GM12878 (cell line): ENCODE measurements around the gene ZNF689. TPM values are rescaled to one million over a fixed set of nuclear protein-coding genes. Genes with fewer than 3 reads are reported as not detected.

Source experiments
- ESRRA ChIP-seq: IDR thresholded peaks from 2 replicates; pipeline ENCODE4 v1.6.1; 2012; ENCODE audit warnings: mild to moderate bottlenecking, low read length, improper control_type of control experiment
- HDGF ChIP-seq: fragments of 450-650 bp; IDR thresholded peaks from 2 replicates; pipeline ENCODE4 v1.6.1; 2016; ENCODE audit warnings: antibody characterized with exemption
- MTA2 ChIP-seq: fragments of 450-650 bp; IDR thresholded peaks from 2 replicates; pipeline ENCODE4 v1.6.1; 2016; ENCODE audit warnings: low read depth, mild to moderate bottlenecking, moderate library complexity
- RAD51 ChIP-seq: fragments of 450-650 bp; IDR thresholded peaks from 2 replicates; pipeline ENCODE4 v1.6.1; 2016; ENCODE audit warnings: moderate library complexity, mild to moderate bottlenecking, inconsistent platforms
- ZNF217 ChIP-seq: fragments of 450-650 bp; IDR thresholded peaks from 2 replicates; pipeline ENCODE4 v1.6.1; 2017; ENCODE audit warnings: antibody characterized with exemption, mild to moderate bottlenecking
- ZZZ3 ChIP-seq: IDR thresholded peaks from 2 replicates; pipeline ENCODE4 v1.6.1; 2011; ENCODE audit warnings: low read depth; ENCODE audit not compliant: control insufficient read depth, insufficient read length
- polyA plus RNA-seq, 11 experiments: library from polyadenylated mRNA; depleted of rRNA in 4 of 11; unstranded in 6 of 11; stranded (reverse) in 5 of 11; fragments of >200 nt; fragmentation: Nextera tagmentation in 4 of 11; fragmentation: Illumina TruSeq in 1 of 11; extraction: Ambion mirVana in 4 of 11; extraction: Trizol in 1 of 11; gene quantifications; 1 replicate in 1 of 11; 2 replicates in 10 of 11; pipeline versions ENCODE4 v1.2.1 to v1.2.3, GENCODE V29; 2011 to 2016; ENCODE audit warnings: inconsistent platforms in 2 of 11, missing spikeins in 2 of 11, low read depth in 1 of 11
- total RNA-seq, 4 experiments: library from RNA; depleted of rRNA in 3 of 4; stranded (reverse); fragments of >200 nt in 3 of 4; fragmentation: Illumina TruSeq in 1 of 4; extraction: Trizol in 1 of 4; gene quantifications; 2 replicates each; pipeline versions ENCODE4 v1.2.1 to v1.2.3, GENCODE V29; 2013 to 2021
- TF ChIP-seq, protein P1 (sequence below): fragments of 450-650 bp; IDR thresholded peaks from 2 replicates; pipeline ENCODE4 v1.6.1; 2017; ENCODE audit warnings: mild to moderate bottlenecking, moderate library complexity
- TF ChIP-seq, protein P2 (sequence below): fragments of 450-650 bp; IDR thresholded peaks from 2 replicates; pipeline ENCODE4 v1.6.1; 2017; ENCODE audit warnings: mild to moderate bottlenecking, moderate library complexity
- TF ChIP-seq, protein P3 (sequence below): IDR thresholded peaks from 2 replicates; pipeline ENCODE4 v1.6.1; 2012; ENCODE audit warnings: improper control_type of control experiment, low read depth, low read length; ENCODE audit not compliant: insufficient replicate concordance
- TF ChIP-seq, protein P4 (sequence below): fragments of 450-650 bp; IDR thresholded peaks from 2 replicates; pipeline ENCODE4 v1.6.1; 2017; ENCODE audit warnings: borderline replicate concordance
- TF ChIP-seq, protein P5 (sequence below): IDR thresholded peaks from 2 replicates; pipeline ENCODE4 v1.6.1; 2012; ENCODE audit warnings: low read depth, low read length, improper control_type of control experiment

The ZNF689 gene
- total and polyA plus RNA-seq, 10 of the 15 experiments (the other 5 are each of a cell fraction or from before 2014, with no cell fraction given) = 4.7 to 13.2 (median 8.5) TPM

DNA sequence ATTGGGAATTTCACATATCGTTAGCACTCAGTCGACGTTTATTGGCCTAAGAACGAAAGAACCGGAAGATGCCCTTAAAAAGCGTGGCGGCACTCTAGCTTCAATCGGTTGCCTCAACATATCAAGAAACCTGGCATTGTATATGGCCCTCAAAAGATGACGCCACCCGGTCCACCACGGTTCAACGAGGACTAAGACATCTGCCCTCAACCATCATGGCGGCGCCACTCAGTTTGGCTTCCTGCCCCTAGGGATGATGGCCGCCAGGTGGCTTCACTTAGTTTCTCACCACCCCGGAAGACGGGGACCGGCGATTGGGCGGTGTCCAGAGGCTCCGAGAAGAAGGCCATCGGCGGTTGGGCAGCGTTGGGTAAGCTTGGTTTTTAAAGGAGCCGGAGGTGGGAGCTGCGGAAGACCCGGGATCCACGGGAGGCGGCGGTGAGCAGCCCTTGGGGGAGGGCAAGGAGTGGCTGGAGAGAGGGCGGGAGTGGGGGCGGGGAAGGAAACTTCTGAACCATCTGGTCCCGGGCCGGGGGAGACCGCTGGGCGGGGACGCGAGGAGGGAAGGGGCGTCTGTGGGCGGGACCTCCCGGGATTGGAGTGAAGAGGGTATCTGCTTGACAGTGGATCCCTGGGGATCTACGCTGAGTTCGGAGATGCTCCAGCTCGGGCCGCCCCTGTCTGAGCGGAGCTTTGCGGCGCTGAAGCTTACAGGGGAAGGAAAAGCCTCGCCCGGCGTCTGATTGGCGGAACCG is 40.4 kb upstream of the ZNF689 start, which contains the start of gene PRR14 (continued):
- TF ChIP-seq, protein P1, sequence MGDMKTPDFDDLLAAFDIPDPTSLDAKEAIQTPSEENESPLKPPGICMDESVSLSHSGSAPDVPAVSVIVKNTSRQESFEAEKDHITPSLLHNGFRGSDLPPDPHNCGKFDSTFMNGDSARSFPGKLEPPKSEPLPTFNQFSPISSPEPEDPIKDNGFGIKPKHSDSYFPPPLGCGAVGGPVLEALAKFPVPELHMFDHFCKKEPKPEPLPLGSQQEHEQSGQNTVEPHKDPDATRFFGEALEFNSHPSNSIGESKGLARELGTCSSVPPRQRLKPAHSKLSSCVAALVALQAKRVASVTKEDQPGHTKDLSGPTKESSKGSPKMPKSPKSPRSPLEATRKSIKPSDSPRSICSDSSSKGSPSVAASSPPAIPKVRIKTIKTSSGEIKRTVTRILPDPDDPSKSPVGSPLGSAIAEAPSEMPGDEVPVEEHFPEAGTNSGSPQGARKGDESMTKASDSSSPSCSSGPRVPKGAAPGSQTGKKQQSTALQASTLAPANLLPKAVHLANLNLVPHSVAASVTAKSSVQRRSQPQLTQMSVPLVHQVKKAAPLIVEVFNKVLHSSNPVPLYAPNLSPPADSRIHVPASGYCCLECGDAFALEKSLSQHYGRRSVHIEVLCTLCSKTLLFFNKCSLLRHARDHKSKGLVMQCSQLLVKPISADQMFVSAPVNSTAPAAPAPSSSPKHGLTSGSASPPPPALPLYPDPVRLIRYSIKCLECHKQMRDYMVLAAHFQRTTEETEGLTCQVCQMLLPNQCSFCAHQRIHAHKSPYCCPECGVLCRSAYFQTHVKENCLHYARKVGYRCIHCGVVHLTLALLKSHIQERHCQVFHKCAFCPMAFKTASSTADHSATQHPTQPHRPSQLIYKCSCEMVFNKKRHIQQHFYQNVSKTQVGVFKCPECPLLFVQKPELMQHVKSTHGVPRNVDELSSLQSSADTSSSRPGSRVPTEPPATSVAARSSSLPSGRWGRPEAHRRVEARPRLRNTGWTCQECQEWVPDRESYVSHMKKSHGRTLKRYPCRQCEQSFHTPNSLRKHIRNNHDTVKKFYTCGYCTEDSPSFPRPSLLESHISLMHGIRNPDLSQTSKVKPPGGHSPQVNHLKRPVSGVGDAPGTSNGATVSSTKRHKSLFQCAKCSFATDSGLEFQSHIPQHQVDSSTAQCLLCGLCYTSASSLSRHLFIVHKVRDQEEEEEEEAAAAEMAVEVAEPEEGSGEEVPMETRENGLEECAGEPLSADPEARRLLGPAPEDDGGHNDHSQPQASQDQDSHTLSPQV = peak; percentile 24; the same call in 1 of the 2 replicates
- TF ChIP-seq, protein P2, sequence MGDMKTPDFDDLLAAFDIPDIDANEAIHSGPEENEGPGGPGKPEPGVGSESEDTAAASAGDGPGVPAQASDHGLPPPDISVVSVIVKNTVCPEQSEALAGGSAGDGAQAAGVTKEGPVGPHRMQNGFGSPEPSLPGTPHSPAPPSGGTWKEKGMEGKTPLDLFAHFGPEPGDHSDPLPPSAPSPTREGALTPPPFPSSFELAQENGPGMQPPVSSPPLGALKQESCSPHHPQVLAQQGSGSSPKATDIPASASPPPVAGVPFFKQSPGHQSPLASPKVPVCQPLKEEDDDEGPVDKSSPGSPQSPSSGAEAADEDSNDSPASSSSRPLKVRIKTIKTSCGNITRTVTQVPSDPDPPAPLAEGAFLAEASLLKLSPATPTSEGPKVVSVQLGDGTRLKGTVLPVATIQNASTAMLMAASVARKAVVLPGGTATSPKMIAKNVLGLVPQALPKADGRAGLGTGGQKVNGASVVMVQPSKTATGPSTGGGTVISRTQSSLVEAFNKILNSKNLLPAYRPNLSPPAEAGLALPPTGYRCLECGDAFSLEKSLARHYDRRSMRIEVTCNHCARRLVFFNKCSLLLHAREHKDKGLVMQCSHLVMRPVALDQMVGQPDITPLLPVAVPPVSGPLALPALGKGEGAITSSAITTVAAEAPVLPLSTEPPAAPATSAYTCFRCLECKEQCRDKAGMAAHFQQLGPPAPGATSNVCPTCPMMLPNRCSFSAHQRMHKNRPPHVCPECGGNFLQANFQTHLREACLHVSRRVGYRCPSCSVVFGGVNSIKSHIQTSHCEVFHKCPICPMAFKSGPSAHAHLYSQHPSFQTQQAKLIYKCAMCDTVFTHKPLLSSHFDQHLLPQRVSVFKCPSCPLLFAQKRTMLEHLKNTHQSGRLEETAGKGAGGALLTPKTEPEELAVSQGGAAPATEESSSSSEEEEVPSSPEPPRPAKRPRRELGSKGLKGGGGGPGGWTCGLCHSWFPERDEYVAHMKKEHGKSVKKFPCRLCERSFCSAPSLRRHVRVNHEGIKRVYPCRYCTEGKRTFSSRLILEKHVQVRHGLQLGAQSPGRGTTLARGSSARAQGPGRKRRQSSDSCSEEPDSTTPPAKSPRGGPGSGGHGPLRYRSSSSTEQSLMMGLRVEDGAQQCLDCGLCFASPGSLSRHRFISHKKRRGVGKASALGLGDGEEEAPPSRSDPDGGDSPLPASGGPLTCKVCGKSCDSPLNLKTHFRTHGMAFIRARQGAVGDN = peak; percentile 54; the same call in 1 of the 2 replicates
- TF ChIP-seq MTA2 = no peak
- TF ChIP-seq, protein P3, sequence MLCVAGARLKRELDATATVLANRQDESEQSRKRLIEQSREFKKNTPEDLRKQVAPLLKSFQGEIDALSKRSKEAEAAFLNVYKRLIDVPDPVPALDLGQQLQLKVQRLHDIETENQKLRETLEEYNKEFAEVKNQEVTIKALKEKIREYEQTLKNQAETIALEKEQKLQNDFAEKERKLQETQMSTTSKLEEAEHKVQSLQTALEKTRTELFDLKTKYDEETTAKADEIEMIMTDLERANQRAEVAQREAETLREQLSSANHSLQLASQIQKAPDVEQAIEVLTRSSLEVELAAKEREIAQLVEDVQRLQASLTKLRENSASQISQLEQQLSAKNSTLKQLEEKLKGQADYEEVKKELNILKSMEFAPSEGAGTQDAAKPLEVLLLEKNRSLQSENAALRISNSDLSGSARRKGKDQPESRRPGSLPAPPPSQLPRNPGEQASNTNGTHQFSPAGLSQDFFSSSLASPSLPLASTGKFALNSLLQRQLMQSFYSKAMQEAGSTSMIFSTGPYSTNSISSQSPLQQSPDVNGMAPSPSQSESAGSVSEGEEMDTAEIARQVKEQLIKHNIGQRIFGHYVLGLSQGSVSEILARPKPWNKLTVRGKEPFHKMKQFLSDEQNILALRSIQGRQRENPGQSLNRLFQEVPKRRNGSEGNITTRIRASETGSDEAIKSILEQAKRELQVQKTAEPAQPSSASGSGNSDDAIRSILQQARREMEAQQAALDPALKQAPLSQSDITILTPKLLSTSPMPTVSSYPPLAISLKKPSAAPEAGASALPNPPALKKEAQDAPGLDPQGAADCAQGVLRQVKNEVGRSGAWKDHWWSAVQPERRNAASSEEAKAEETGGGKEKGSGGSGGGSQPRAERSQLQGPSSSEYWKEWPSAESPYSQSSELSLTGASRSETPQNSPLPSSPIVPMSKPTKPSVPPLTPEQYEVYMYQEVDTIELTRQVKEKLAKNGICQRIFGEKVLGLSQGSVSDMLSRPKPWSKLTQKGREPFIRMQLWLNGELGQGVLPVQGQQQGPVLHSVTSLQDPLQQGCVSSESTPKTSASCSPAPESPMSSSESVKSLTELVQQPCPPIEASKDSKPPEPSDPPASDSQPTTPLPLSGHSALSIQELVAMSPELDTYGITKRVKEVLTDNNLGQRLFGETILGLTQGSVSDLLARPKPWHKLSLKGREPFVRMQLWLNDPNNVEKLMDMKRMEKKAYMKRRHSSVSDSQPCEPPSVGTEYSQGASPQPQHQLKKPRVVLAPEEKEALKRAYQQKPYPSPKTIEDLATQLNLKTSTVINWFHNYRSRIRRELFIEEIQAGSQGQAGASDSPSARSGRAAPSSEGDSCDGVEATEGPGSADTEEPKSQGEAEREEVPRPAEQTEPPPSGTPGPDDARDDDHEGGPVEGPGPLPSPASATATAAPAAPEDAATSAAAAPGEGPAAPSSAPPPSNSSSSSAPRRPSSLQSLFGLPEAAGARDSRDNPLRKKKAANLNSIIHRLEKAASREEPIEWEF = no peak
- TF ChIP-seq ZZZ3 = no peak
- no peak for TF ChIP-seq ESRRA
- peak; percentile 17; the same call in 1 of the 2 replicates for TF ChIP-seq RAD51
- TF ChIP-seq, protein P4, sequence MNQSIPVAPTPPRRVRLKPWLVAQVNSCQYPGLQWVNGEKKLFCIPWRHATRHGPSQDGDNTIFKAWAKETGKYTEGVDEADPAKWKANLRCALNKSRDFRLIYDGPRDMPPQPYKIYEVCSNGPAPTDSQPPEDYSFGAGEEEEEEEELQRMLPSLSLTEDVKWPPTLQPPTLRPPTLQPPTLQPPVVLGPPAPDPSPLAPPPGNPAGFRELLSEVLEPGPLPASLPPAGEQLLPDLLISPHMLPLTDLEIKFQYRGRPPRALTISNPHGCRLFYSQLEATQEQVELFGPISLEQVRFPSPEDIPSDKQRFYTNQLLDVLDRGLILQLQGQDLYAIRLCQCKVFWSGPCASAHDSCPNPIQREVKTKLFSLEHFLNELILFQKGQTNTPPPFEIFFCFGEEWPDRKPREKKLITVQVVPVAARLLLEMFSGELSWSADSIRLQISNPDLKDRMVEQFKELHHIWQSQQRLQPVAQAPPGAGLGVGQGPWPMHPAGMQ = no peak
- TF ChIP-seq, protein P5, sequence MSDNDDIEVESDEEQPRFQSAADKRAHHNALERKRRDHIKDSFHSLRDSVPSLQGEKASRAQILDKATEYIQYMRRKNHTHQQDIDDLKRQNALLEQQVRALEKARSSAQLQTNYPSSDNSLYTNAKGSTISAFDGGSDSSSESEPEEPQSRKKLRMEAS = no peak; the same call in 1 of the 2 replicates
- TF ChIP-seq ZNF217 = no peak
- TF ChIP-seq HDGF = peak; percentile 56; the same call in 1 of the 2 replicates
